ENCODE measurements around the gene CELF1. TPM values are rescaled to one million over a fixed set of nuclear protein-coding genes. Genes with fewer than 3 reads are reported as not detected.

CELF1 gene
- total RNA-seq: 94.5 TPM

DNA sequence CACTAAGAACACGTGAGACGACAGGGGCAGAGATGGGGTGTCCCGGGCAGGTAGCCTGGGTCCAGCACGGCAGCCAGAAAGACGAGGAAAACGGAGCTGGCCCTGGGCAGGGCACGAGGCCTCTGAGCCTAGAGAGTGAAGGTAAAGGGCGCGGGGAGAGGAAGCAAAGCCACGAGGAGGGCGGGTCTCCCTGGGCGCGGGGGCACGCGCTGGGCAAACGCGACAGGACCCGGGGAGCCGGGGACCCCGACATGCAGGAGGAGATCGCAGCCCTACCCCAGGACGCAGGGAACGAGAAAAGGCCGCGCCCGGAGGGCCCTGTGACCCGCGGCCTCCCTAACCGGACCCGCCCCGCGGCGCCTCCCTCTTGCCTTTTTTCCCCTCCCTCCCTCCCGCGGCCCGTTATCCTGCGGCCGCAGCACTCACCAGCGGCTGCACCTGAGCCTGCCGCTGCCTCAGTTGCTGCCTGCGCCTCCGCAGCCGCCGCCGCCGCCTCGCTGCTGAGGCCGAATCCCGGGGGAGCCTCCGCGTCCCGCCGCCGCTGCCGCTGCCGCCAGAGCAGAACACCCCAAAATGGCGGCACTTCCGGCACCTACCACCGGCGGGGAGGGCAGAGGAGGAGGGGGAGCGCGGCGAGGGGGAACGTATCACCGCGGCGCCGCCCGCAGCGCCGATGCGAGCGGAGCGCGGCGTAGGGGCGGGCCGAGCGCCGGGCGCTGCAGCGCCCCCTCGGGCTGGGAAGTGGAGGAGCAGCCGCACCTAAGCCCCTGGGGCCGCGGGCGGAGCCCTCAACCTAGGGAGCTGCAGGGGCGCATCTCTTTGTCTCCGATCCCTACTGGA lies at the start of gene CELF1:
Gene CELF1 (minus strand): TSS at position 567 of the 840 bp plus-strand sequence. CDS start 53,609 bp downstream, outside the sequence.
- peak; percentile 83 to 95 (median 91) for DNase-seq (ENCODE audit: low read depth in 2 of 3, low spot score in 2 of 3)

DNA sequence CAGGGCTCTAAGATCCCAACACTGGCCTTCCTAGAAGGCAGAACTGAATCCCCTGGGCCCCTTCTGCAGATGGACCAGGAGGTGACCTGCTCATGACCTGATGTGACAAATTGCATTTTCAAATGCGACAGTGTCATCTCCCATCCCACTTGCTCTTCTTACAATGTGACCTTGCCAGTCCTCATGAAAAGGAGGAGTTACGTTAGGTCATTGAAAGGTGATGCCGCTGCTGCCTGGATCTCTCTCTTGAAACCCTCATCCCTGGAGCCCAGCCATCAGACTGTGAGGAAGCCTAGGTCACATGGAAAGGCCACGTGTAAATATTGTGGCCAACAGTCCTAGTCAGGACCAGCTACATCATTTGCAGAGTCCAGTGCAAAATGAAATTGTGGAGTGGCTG lies 47.0 kb upstream of the CELF1 start:
- no peak for DNase-seq (ENCODE audit: low read depth in 2 of 3, low spot score in 2 of 3)

DNA sequence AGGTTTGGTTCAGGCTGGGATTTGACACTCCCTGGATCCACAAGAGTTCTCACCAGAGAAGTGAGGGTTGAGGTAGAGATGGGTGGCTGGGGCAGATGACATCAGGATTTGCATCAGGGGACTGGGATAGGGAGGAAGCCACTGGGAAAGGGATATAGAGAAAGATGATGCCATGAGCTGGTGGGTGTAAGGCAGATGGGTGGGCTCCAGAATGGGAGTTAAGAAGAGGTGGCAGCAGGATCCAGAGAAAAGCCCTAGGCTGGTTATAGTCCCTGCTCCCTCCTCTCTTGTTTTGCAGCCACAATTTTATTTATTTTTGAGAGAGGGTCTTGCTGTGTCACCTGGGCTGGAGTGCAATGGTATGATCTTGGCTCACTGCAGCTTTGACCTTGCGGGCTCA lies 43.0 kb upstream of the CELF1 start:
- no peak for DNase-seq (ENCODE audit: low read depth in 2 of 3, low spot score in 2 of 3)

DNA sequence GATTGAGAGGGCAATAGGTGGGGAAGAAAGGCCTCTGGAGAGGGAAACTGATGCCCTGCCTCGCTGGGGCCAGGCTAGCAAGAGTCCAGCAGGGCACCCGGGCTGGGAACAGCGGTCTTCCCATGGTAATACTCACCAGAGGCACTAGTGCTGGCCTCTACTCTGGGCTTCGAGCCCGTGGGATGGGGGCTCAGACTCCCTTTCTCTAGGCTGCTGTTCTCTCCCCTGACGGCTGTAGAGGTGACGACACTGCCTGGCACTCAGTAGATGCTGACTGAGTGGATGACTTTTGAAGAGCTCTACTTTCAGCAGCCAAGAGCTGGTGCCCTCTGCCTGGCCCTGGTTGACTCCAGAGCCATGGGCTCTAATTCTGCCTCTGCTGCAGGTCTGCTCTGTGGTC lies 42.1 kb upstream of the CELF1 start:
- no peak for DNase-seq (ENCODE audit: low read depth in 2 of 3, low spot score in 2 of 3)

DNA sequence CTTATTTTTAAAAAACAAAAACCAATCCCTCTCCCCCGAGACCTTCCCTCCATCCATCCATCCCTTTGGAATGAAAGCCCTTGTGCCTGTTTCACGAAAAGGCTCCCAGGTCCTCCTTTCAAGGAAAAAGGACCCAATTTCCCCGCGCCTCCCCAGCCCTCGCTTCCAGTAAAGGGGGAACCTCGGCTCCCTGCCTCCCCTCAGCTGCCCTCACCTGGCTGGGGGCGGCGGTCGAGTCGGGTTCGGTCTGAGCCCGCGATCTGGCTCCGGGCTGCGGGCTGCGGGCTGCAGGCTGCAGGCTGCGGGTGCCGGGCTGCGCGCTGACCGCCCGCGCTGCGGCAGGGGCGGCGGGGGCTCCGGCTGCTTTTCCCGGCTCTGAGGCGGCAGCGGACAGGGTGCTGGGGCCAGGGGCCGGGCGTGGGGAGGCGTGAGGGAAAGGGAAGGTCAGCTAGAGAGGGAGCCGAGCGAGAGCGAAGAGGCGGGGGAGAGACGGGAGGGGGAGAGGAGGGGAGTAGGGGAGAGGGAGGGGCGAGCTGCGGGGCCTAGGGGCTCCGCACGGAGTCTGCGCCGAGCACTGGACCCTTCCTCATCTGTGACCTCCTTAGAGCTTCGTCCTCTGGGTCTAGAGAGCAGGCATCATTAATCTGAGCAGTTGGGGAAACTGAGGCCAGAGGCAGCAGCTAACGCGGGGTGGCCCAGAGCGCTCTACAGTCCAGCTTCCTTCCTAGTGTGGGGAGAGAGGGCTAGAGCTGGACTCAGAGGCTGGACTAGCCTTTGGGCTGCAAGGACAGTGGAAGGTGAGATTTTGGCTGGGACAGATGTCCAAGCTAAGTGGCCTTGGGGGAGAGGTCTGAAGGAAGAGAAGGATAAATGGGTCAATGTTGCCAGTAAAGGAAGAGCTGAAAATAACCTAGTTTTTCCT lies 41.3 kb upstream of the CELF1 start, which contains the start of gene C1QTNF4:
Gene C1QTNF4 (minus strand): TSS at position 478 of the 922 bp plus-strand sequence. CDS start 3,601 bp downstream, outside the sequence.
- no peak for DNase-seq (ENCODE audit: low read depth in 2 of 3, low spot score in 2 of 3)

DNA sequence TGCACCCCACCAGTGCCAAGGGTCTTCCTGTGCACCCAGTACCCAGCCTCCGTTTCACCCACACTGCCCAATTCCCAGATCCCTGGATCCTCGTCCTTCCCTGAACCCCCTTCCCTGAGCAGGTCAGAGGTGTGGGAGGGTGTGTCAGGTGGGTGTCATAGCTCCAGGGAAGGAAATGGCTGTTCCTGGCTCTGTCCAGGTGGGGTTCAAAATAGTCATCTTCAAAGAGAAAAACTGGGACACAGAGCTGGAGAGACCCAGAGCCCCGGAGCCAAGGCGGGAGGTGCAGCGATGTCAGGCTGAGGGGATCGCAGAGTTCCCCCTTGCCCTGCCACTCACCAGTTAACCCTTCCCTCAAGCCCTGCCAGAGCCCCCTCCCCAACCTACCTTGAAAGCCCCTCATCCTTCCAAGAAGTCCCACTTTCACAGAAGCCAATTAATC lies 40.6 kb upstream of the CELF1 start:
- no peak for DNase-seq (ENCODE audit: low read depth in 2 of 3, low spot score in 2 of 3)

DNA sequence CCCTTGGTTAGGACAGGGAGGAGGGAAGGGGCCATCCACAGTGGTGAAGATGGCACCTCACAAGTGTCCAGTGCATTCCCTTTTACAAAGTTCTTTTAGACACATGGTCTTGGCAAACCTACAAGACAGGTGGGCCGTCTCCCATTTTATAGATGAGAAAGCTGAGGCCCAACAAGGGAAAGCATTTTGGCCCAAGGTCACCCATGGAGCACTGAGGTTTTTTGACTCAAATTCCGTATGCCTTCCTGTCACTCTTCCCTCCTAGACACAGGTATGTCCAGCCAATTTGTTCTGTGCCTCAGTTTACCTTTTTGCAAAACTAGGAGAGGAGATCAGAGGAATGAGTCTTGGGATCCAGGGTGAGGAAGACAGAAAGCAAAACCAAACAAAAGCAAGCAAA lies 40.0 kb upstream of the CELF1 start:
- no peak for DNase-seq (ENCODE audit: low read depth in 2 of 3, low spot score in 2 of 3)

DNA sequence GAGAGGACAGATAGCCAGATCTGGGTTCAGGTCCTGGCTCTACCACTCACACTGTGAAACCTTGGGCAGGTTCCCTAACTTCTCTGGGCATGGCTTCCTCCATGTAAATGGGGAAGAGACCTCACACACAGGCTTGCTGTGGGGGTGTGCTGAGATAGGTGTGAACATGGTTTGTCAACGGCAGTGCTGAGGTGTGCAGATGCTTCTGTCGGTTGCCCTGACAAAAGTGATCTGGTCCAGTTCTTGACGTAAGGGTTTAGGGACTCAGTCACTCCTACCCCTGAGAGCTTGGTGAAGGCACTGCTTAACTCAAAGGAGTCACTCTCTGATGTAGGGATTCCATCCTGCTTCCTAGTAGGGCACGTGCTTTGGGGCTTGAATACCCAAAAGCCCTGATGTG lies 39.3 kb upstream of the CELF1 start:
- DNase-seq (ENCODE audit: low read depth in 2 of 3, low spot score in 2 of 3): peak in 1 of 3 donors; percentile 12

DNA sequence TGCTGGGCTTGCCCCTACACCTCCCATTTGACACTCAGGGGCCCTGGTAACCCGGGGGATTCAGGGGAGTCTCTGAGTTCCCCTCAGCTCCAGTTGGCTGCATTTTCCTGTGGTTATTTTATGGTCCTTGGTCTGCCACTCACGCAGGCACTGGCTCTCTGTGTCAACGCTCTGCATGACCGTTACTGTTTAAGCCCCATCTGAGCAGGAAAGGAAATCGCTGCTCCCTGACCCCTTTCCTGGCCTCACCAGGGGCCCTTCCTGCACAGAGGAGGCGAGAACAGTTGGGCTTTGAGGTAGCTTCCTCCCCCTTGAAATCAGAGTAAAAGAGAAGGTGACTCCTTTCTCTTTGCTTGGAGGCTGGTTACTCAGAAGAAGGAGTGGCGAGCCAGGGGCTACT lies 38.8 kb upstream of the CELF1 start:
- DNase-seq (ENCODE audit: low read depth in 2 of 3, low spot score in 2 of 3): peak in 2 of 3 donors; percentile 52 to 83

DNA sequence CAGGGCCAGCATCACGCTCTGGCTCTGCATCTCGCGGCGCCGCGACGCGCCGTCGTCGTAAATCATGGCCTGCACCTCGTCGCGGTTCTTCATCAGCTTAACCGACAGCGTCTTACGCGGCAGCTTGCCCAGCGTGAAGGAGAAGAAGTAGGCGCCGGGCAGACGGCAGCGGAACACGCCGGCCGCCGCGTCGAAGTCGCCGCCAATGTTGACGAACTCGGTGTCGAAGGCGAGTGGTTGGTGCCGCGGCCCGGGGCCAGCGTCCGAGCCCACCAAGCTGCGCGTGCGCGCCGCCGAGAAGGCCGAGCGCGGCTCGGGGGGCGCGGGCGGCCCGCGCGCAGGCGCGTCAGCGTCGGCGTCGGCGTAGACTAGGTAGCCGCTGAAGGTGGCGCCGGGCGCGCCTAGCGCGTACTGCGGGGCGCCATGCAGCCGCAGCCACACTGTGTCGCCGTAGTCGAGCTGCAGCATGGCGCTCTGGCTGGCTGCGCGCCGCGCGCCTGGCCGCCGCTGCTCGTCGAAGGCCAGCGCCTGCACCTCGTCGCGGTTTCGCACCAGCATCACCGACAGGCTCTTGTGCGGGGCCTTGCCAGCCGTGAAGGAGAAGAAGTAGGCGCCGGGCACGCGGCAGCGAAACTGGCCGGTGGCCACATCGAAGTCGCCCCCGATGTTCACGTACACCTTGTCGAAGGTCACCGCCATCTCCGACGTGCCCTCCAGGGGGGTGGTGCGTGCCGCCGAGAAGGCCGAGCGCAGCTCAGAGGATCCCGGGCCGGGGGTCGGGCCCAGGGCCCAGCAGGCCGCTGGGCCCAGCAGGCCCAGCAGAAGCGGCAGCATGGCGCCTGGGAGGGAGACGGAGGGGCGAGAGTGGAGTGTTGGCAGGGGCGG lies 37.3 kb upstream of the CELF1 start:
- DNase-seq (ENCODE audit: low read depth in 2 of 3, low spot score in 2 of 3): no peak

DNA sequence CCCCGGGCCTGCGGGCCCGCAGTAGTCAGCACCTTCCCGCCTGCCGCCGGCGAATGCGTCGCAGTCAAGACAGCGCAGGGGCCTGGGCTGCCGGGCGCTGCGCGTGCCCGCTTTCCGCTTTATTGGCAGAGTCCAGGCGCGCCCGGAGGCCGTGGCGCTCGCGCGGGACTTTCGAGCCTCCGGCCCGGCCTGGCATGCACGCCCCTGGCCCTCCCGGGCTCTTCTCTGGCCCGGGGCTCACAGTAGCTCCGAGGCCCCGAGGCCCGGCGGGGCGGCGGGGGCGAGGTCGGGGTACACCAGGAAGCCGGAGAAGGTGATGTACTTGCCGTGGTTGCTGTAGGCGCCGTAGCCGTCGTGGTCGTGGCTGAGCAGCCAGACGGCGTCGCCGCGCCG lies 36.6 kb upstream of the CELF1 start:
- DNase-seq (ENCODE audit: low read depth in 2 of 3, low spot score in 2 of 3): no peak

DNA sequence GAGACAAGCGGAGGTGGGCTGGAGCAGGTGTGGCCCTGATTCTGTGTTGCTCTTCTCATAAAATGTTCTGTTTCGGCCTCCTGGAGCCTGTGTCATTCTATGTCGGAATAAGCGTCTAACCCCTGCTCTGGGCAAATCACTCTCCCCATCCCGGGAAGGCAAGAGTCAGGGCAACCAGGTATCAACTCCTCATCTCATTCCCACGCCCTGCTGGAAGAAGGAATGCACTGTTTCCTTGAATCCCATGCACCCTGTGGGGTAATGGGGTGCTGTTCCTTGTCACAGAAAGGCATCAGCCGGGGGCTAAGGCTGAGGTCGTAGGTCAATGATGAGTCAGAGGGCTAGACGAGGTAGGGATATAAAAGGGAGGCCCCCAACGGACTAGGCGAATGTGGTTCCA lies 36.2 kb upstream of the CELF1 start:
- no peak for DNase-seq (ENCODE audit: low read depth in 2 of 3, low spot score in 2 of 3)

DNA sequence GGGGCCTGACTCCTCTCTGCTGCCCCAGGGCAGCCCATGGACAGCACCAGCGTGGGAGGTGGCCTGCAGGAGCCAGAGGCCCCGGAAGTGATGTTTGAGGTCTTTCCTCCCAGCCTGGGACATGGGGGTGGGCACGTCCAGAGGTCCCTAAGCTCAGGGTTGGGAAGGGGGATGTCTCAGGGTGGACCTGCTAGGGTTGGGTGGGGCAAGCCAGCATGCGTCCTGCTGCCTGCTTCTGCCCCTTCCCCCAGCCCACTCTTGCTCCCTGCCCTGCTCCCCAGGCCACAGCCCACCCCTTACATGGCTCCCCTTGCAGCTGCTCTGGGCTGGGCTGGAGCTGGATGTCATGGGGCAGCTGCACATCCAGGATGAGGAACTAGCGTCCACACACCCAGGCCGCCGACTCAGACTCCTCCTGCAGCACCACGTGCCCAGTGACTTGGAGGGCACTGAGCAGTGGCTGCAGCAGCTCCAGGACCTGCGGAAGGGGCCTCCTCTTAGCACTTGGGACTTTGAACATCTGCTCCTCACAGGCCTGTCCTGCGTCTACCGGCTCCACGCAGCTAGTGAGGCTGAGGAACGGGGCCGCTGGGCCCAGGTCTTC lies 34.9 kb upstream of the CELF1 start:
- peak in 2 of 3 donors; percentile 71 to 83 for DNase-seq (ENCODE audit: low read depth in 2 of 3, low spot score in 2 of 3)

DNA sequence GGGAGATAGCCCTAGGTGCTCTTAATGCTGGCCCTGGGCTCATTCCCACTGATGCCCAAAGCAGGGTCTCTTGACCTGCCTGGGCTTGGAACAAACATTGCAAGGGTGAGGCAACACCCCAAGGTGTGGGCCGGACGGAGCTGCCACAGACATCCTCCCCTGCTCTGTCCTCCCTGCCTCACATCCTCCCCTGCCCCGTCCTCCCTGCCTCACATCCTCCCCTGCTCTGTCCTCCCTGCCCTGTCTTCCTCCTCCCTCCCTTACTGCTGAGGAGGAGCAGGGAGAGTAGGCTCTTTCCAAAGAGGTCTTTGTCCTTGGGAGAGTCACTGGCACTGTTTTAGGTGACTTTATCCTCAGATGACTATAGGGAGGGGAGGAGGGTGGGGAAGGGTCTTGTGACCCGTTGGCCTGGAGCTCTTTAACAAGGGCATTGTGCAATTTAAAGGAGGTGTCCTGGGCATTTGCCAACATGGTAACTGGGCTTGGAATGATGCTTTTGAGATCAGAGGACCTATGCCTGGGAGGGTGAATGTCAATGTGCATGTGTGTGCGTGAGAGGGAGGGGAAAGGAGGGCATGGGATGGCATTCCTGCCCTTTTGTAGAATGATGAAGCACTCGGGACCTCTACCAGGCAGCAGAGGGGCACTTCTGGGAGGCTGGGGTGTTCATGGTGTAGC lies 34.2 kb upstream of the CELF1 start:
- DNase-seq (ENCODE audit: low read depth in 2 of 3, low spot score in 2 of 3): no peak

DNA sequence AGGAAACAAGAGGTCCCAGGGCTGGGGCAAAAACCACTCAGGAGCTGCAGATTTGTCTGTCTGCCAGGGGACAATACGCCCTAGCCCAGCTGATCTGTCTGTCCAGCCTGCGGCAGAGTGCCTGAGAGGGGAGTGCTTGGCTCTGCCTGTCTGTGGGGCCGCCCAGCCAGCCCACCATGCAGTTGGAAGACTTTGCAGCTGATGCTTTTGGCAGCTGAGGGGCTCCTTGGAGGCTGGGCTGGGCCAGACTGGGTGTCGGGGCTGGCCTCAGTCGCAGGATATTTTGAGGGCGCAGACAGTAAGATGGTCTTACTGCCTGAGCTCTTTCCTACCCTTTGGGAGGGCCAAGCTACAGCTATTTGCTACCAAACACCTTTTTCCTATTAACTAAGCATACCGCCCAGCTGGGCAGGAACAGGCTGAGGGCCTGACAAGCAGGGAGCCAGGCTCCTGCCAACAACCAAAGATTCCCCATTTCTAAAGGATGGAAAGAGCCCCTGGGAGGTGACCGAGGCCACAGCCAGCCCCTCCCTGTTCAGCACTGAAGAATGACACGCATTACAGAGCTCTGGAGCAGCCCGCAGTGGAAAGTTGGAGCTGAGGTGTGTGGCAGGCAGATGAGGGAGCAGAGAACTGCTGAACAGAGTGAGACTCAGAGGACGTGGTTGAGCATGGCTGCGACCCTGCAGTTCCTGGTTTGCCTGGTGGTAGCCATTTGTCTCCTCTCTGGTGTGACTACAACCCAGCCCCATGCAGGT lies 33.3 kb upstream of the CELF1 start, which contains the start of gene FAM180B:
Gene FAM180B (plus strand): TSS at position 581 of the 758 bp plus-strand sequence. CDS start 91 bp downstream, at position 672.
- no peak for DNase-seq (ENCODE audit: low read depth in 2 of 3, low spot score in 2 of 3)

DNA sequence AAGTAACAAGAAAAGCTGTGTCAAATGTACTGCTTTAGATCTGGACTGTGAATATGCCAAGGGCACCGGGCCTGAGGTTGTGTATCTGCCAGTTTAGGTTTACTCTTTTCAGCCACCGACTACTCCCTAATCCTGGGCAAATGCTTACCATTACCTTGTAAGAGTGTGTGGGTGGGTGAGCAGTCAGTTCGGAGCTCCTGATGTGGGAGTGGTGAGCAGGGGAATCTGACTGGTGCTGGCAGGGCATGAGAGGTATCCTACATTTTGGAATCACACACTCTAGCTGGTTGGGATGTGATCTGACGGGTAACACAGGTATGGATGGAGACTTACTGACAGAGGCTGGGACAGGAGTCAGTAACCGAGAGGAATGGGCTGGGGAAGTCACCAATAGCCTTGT lies 30.9 kb upstream of the CELF1 start:
- DNase-seq (ENCODE audit: low read depth in 2 of 3, low spot score in 2 of 3): no peak

DNA sequence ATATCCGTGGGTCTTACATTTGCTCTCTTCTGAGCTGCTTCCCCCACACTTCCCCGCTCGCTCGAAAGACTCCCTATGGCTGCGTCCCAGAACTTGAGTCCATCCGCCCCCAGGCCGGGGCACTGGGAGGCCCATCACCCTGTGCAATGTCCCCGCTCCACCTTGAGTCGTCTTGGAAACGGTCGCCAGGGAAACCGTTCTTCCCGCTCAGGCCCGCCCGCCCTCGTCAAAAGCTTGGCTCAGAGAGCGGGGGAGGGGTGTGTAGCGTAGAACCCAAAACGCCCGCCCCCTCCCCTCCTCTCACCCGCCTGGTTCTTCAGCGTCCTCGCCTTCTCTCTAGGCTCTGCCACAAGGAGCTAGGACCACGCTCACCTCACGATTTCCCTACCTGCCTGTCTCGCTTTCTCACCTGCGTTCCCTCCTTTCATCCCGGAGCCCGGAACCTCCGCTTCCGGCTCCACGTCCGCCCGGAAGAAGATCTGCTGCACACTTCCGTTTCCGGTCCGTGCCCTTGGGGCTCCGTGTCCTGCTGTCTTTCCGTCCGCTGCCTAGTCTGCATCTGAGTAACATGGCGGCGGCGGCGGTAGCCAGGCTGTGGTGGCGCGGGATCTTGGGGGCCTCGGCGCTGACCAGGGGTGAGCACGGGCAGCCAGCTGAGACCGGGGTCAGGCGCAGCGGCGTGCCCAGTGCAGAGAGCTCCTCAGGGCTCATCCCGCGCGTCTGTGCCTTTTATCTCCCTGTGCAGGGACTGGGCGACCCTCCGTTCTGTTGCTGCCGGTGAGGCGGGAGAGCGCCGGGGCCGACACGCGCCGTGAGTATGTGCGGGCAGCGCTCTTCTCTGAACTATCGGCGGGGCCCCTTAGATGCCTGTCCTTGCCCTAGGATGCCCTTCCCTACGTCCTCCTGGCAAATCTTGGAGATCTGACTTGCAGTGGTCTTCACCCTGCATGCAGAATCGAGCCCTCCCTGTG lies 25.9 kb upstream of the CELF1 start, which contains the start of the genes KBTBD4 and NDUFS3:
Gene KBTBD4 (minus strand): TSS at position 447 of the 971 bp plus-strand sequence. CDS start 19 bp downstream, at position 428.
Gene NDUFS3 (plus strand): TSS at position 551 of the 971 bp plus-strand sequence. CDS start 18 bp downstream, at position 569.
- peak; percentile 89 to 93 (median 89) for DNase-seq (ENCODE audit: low read depth in 2 of 3, low spot score in 2 of 3)
